K562 (cell line): ENCODE measurements around the gene PDCD10. TPM values are rescaled to one million over a fixed set of nuclear protein-coding genes. Genes with fewer than 3 reads are reported as not detected.

Experiments used
- ATAC-seq: fragments of 200-7000 bp; cut with Tn5 transposase; 3 replicates; pipeline ENCODE4 v1.9.1; 2020; ENCODE audit warnings: moderate library complexity
- BruUV-seq: library from RNA; stranded (reverse); fragments of 400-500 nt; replicated peaks from 2 replicates; lab custom pipeline; 2021; lab: Mats Ljungman, UMichigan
- CTCF ChIA-PET: fragments of 300-600 bp; formaldehyde crosslinking; extraction: SDS; loops from one replicate; lab custom pipeline; 2021; ENCODE audit warnings: low intra/inter-chr PET ratio; lab: Yijun Ruan, JAX
- POLR2A ChIA-PET: fragments of 300-600, 350-650 bp; sonication (Branson Sonifier 250); formaldehyde crosslinking; extraction: SDS; loops from one replicate; lab custom pipeline; 2021; ENCODE audit warnings: antibody characterized with exemption, inconsistent platforms; lab: Yijun Ruan, JAX
- DNase-seq, 4 experiments: peaks; one replicate each; pipeline versions ENCODE4 v3.0.0 to v3.0.0-alpha.2; 2011 to 2018; ENCODE audit warnings: low spot score in 3 of 4, mixed read lengths in 3 of 4; ENCODE audit errors: extremely low read depth in 1 of 4
- FAIRE-seq: peaks from 2 replicates; lab custom pipeline; 2011; peaks lifted over from hg19 to GRCh38; lab: Jason Lieb, UNC
- H2AFZ ChIP-seq: 2 replicates; pipeline ENCODE4 v1.6.0; 2011; ENCODE audit warnings: low read depth, low read length, control low read depth, inconsistent platforms
- H3K27ac ChIP-seq: fragments of 200-600 bp; 3 replicates; pipeline ENCODE4 v1.8.0; 2011; ENCODE audit warnings: low read depth, mild to moderate bottlenecking, control low read depth, inconsistent platforms, low read length, moderate library complexity, mixed read lengths; ENCODE audit errors: extremely low read depth
- H3K27me3 ChIP-seq, 2 experiments: fragments of 300-600 bp in 1 of 2; 2 replicates in 1 of 2; 3 replicates in 1 of 2; pipeline versions ENCODE4 v1.6.0 to v1.8.0; 2011; ENCODE audit warnings: inconsistent platforms in 2 of 2, low read length in 2 of 2, mild to moderate bottlenecking in 1 of 2, mixed read lengths in 1 of 2, moderate library complexity in 1 of 2; ENCODE audit not compliant: control insufficient read depth in 2 of 2, insufficient read depth in 2 of 2
- H3K36me3 ChIP-seq: fragments of 300-600 bp; 3 replicates; pipeline ENCODE4 v1.8.0; 2011; ENCODE audit warnings: mild to moderate bottlenecking, low read length, inconsistent platforms; ENCODE audit not compliant: control insufficient read depth, insufficient read depth
- H3K4me1 ChIP-seq, 2 experiments: fragments of 200-600 bp in 1 of 2; replicated peaks in 1 of 2; 2 replicates in 1 of 2; 3 replicates in 1 of 2; pipeline versions ENCODE4 v1.5.1 to v1.8.0; 2011; ENCODE audit warnings: inconsistent platforms in 2 of 2, low read length in 2 of 2, mild to moderate bottlenecking in 1 of 2, mixed read lengths in 1 of 2, moderate library complexity in 1 of 2; ENCODE audit not compliant: control insufficient read depth in 2 of 2, insufficient read depth in 2 of 2
- H3K4me2 ChIP-seq: 2 replicates; pipeline ENCODE4 v1.6.1; 2011; ENCODE audit warnings: low read length, control low read depth, inconsistent platforms, mixed read lengths; ENCODE audit not compliant: insufficient read depth
- H3K4me3 ChIP-seq: fragments of 200-600 bp; sonication (generic), shearing (Covaris generic); 2 replicates; pipeline ENCODE4 v1.5.1; 2016; ENCODE audit warnings: control low read depth, inconsistent platforms
- H3K79me2 ChIP-seq: fragments of 200-600 bp; 3 replicates; pipeline ENCODE4 v1.8.0; 2011; ENCODE audit warnings: low read length, inconsistent platforms; ENCODE audit not compliant: control insufficient read depth, insufficient read depth
- H3K9ac ChIP-seq, 2 experiments: 2 replicates each; pipeline versions ENCODE4 v1.6.0 to v1.6.1; 2011; ENCODE audit warnings: low read depth in 2 of 2, low read length in 2 of 2, control low read depth in 1 of 2, inconsistent platforms in 1 of 2, mild to moderate bottlenecking in 1 of 2, mixed read lengths in 1 of 2; ENCODE audit not compliant: insufficient read depth in 1 of 2
- H3K9me1 ChIP-seq: one replicate; pipeline ENCODE4 v1.6.0; 2011; ENCODE audit warnings: inconsistent platforms, mild to moderate bottlenecking, low read length, moderate library complexity; ENCODE audit not compliant: control insufficient read depth, insufficient read depth
- H3K9me3 ChIP-seq: replicated peaks from 2 replicates; pipeline ENCODE4 v1.5.1; 2011; ENCODE audit warnings: low read depth, low read length, inconsistent platforms; ENCODE audit not compliant: control insufficient read depth, insufficient read depth
- H4K20me1 ChIP-seq: replicated peaks from 2 replicates; pipeline ENCODE4 v1.6.1; 2011; ENCODE audit warnings: low read length, inconsistent platforms, mixed read lengths; ENCODE audit not compliant: control insufficient read depth, insufficient read depth
- DMBX1 ChIP-seq: fragments of 250-450 bp; sonication (Bioruptor Pico); IDR thresholded peaks from 2 replicates; pipeline ENCODE4 v1.8.0; 2022; ENCODE audit warnings: inconsistent platforms, mild to moderate bottlenecking, moderate library complexity, borderline replicate concordance
- GATA2 ChIP-seq: sonication (generic); formaldehyde crosslinking; IDR thresholded peaks from 2 replicates; pipeline ENCODE4 v1.4.0; 2020; ENCODE audit warnings: mild to moderate bottlenecking, missing genetic modification reagents
- HNRNPUL1 ChIP-seq: fragments of 200-400 bp; formaldehyde crosslinking; IDR thresholded peaks from 2 replicates; pipeline ENCODE4 v1.6.1; 2017; ENCODE audit warnings: low read length
- MYNN ChIP-seq, 2 experiments: sonication (generic); formaldehyde crosslinking in 1 of 2; IDR thresholded peaks; 2 replicates each; pipeline versions ENCODE4 v1.5.0 to v1.6.1; 2016 to 2020; ENCODE audit warnings: antibody characterized with exemption in 1 of 2, missing genetic modification reagents in 1 of 2
- POLR2AphosphoS5 ChIP-seq: IDR thresholded peaks from 2 replicates; pipeline ENCODE4 v1.6.1; 2011; ENCODE audit warnings: mild to moderate bottlenecking, low read depth, low read length, moderate library complexity; ENCODE audit not compliant: control insufficient read depth, insufficient read depth
- PTBP1 ChIP-seq: fragments of 200-400 bp; formaldehyde crosslinking; IDR thresholded peaks from 2 replicates; pipeline ENCODE4 v1.6.1; 2017; ENCODE audit warnings: low read depth, low read length
- SREBF2 ChIP-seq: sonication (generic); formaldehyde crosslinking; IDR thresholded peaks from 2 replicates; pipeline ENCODE4 v1.4.0; 2020; ENCODE audit warnings: mild to moderate bottlenecking, missing genetic modification reagents
- U2AF2 ChIP-seq: fragments of 200-400 bp; formaldehyde crosslinking; optimal IDR thresholded peaks from 2 replicates; pipeline ENCODE3; 2017; ENCODE audit warnings: low read depth, mild to moderate bottlenecking, low read length
- USF1 ChIP-seq: sonication (generic); formaldehyde crosslinking; IDR thresholded peaks from 2 replicates; pipeline ENCODE4 v1.9.0; 2022; ENCODE audit warnings: mild to moderate bottlenecking, missing genetic modification reagents
- XRCC3 ChIP-seq: fragments of 450-650 bp; IDR thresholded peaks from 2 replicates; pipeline ENCODE4 v1.6.1; 2017; ENCODE audit warnings: mild to moderate bottlenecking, moderate library complexity
- WGBS: fragments of 100-300 bp; shearing (Covaris generic); methylation state at CpG from one replicate; pipeline ENCODE4 v1.1.6; 2016; ENCODE audit warnings: low coverage, mixed read lengths; ENCODE audit not compliant: insufficient coverage; ENCODE audit errors: missing lambda C conversion rate; 5-methylcytosine and 5-hydroxymethylcytosine counted together
- in situ Hi-C: fragments of 300-500 bp; cut with MboI; formaldehyde crosslinking; loops from 4 replicates; pipeline ENCODE4 v1.15.0; 2018; ENCODE audit warnings: inconsistent platforms, mixed read lengths
- intact Hi-C: fragments of 100-400 bp; cut with micrococcal nuclease; formaldehyde crosslinking; loops from 2 replicates; pipeline ENCODE4 v1.14.2; 2022
- polyA plus RNA-seq, 8 experiments: library from polyadenylated mRNA; depleted of rRNA in 4 of 8; stranded (reverse) in 5 of 8; unstranded in 3 of 8; fragments of >200 nt; fragmentation: Nextera tagmentation in 2 of 8; fragmentation: Illumina TruSeq in 1 of 8; extraction: Ambion mirVana in 2 of 8; extraction: Trizol in 1 of 8; gene quantifications; 2 replicates each; pipeline versions ENCODE4 v1.2.1 to v1.2.3, GENCODE V29; 2011 to 2014; ENCODE audit warnings: inconsistent platforms in 1 of 8, missing spikeins in 1 of 8
- total RNA-seq, 7 experiments: library from RNA; depleted of rRNA in 6 of 7; stranded (reverse); fragments of >200 nt in 6 of 7; fragmentation: Illumina TruSeq in 2 of 7; extraction: Trizol in 2 of 7; gene quantifications; 2 replicates each; pipeline versions ENCODE4 v1.2.1 to v1.2.3, GENCODE V29; 2011 to 2021; ENCODE audit warnings: low replicate concordance in 1 of 7
- TF ChIP-seq, protein P1 (sequence below): fragments of 450-650 bp; formaldehyde crosslinking; IDR thresholded peaks from 2 replicates; pipeline ENCODE4 v1.4.0; 2022; ENCODE audit warnings: missing genetic modification characterization
- TF ChIP-seq, protein P2 (sequence below): IDR thresholded peaks from 2 replicates; pipeline ENCODE4 v1.6.1; 2011; ENCODE audit not compliant: insufficient read length; ENCODE audit errors: extremely low read depth
- TF ChIP-seq, protein P3 (sequence below): fragments of 450-650 bp; IDR thresholded peaks from 2 replicates; pipeline ENCODE4 v1.7.0; 2016; ENCODE audit warnings: borderline replicate concordance

The PDCD10 gene
- total and polyA plus RNA-seq, 9 of the 15 experiments (the other 6 are each of a cell fraction or from before 2014, with no cell fraction given) = 121 to 476 (median 232) TPM

DNA sequence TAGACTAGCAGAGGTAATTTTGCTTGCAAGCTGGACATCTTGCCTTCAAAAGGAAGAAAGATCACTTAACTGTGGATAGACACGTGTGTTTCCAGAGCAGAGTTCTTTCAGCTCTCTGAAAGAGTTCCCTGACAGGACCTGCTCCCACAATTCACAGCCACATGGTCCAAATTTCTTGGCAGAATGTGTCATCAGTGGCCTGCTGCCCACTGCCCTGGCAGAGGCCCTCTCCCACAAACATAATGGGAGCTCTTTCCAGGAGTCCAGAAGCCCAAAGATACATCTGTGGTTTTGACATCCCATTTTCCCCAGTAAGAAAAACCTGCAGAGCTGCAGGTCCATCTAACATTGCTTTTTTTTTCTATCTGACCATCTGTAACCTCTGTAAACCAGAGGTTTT, 49.1 kb upstream of the PDCD10 start:
- no peaks in the 10 kb centered on the region for H3K9me3 ChIP-seq
- no peaks in the 10 kb centered on the region for H3K36me3 ChIP-seq
- no peaks in the 10 kb centered on the region for H3K79me2 ChIP-seq
- in situ Hi-C loops (no loop called here), intact Hi-C loops (no loop called here)
- ChIA-PET CTCF (no interaction called here), POLR2A (no interaction called here)
- H3K9me1 ChIP-seq = no peaks in the 10 kb centered on the region
- H3K4me2 ChIP-seq = no peak overlapping the region
- no peak overlapping the region for H3K9ac ChIP-seq
- BruUV-seq = no TSS peak
- no peaks in the 10 kb centered on the region; a peak in 1 of 5 replicates for H3K27me3 ChIP-seq
- no peak overlapping the region for H3K27ac ChIP-seq
- 0% methylated on average over 1 of the region's 1 CpG for WGBS
- H2AFZ ChIP-seq = no peak overlapping the region
- H3K4me1 ChIP-seq = no peaks in the 10 kb centered on the region
- no peak overlapping the region for H3K4me3 ChIP-seq
- TF ChIP-seq HNRNPUL1 = no peak
- TF ChIP-seq GATA2 (CRISPR knock-in tag) = no peak
- TF ChIP-seq PTBP1 = no peak
- no peak for TF ChIP-seq USF1 (CRISPR knock-in tag)
- no peak for TF ChIP-seq MYNN (IDR thresholded peaks at IDR 0.05)
- TF ChIP-seq MYNN (CRISPR knock-in tag; IDR thresholded peaks at IDR 0.05) = no peak
- TF ChIP-seq U2AF2 = no peak
- TF ChIP-seq, protein P1, sequence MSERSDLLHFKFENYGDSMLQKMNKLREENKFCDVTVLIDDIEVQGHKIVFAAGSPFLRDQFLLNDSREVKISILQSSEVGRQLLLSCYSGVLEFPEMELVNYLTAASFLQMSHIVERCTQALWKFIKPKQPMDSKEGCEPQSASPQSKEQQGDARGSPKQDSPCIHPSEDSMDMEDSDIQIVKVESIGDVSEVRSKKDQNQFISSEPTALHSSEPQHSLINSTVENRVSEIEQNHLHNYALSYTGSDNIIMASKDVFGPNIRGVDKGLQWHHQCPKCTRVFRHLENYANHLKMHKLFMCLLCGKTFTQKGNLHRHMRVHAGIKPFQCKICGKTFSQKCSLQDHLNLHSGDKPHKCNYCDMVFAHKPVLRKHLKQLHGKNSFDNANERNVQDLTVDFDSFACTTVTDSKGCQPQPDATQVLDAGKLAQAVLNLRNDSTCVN (CRISPR knock-in tag) = no peak
- no peak for TF ChIP-seq DMBX1 (CRISPR knock-in tag)
- TF ChIP-seq, protein P2, sequence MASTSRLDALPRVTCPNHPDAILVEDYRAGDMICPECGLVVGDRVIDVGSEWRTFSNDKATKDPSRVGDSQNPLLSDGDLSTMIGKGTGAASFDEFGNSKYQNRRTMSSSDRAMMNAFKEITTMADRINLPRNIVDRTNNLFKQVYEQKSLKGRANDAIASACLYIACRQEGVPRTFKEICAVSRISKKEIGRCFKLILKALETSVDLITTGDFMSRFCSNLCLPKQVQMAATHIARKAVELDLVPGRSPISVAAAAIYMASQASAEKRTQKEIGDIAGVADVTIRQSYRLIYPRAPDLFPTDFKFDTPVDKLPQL = no peak
- TF ChIP-seq SREBF2 (CRISPR knock-in tag) = no peak
- TF ChIP-seq XRCC3 = no peak
- TF ChIP-seq, protein P3, sequence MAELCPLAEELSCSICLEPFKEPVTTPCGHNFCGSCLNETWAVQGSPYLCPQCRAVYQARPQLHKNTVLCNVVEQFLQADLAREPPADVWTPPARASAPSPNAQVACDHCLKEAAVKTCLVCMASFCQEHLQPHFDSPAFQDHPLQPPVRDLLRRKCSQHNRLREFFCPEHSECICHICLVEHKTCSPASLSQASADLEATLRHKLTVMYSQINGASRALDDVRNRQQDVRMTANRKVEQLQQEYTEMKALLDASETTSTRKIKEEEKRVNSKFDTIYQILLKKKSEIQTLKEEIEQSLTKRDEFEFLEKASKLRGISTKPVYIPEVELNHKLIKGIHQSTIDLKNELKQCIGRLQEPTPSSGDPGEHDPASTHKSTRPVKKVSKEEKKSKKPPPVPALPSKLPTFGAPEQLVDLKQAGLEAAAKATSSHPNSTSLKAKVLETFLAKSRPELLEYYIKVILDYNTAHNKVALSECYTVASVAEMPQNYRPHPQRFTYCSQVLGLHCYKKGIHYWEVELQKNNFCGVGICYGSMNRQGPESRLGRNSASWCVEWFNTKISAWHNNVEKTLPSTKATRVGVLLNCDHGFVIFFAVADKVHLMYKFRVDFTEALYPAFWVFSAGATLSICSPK = no peak
- TF ChIP-seq POLR2AphosphoS5 = no peak
- H4K20me1 ChIP-seq = no peaks in the 10 kb centered on the region
- FAIRE-seq (no peak), ATAC-seq (no peak), DNase-seq (no peak)
